IMR-90 (cell line): ENCODE measurements around the gene KRT1. TPM values are rescaled to one million over a fixed set of nuclear protein-coding genes. Genes with fewer than 3 reads are reported as not detected.

Source experiments
- ATAC-seq: fragments of 200-7000 bp; cut with Tn5 transposase; 2 replicates; pipeline ENCODE4 v1.9.1; 2020; ENCODE audit warnings: low read depth, mild to moderate bottlenecking, moderate library complexity
- BruUV-seq: library from RNA; stranded (reverse); fragments of 400-500 nt; replicated peaks from 2 replicates; lab custom pipeline; 2021; lab: Mats Ljungman, UMichigan
- CTCF ChIA-PET: fragments of 300-600 bp; formaldehyde crosslinking; extraction: SDS; loops from one replicate; lab custom pipeline; 2021; ENCODE audit warnings: antibody characterized with exemption; lab: Yijun Ruan, JAX
- POLR2A ChIA-PET: fragments of 300-600 bp; sonication (Branson Sonifier 250); formaldehyde crosslinking; loops from one replicate; lab custom pipeline; 2022; ENCODE audit warnings: antibody characterized with exemption; ENCODE audit not compliant: unreplicated experiment; lab: Charles Lee
- DNase-seq: peaks from one replicate; pipeline ENCODE4 v3.0.0; 2013
- H2AFZ ChIP-seq: replicated peaks from 2 replicates; pipeline ENCODE3; 2013; ENCODE audit warnings: low read length, mild to moderate bottlenecking; ENCODE audit not compliant: poor library complexity
- H2AK5ac ChIP-seq: 2 replicates; pipeline ENCODE4 v1.6.1; 2013; ENCODE audit warnings: low read depth, low read length, inconsistent platforms
- H2AK9ac ChIP-seq: replicated peaks from 2 replicates; pipeline ENCODE3; 2013; ENCODE audit warnings: mild to moderate bottlenecking, low read depth, low read length, moderate library complexity; ENCODE audit not compliant: poor library complexity
- H2BK120ac ChIP-seq: 2 replicates; pipeline ENCODE4 v1.6.1; 2013; ENCODE audit warnings: low read depth, low read length, inconsistent platforms
- H2BK15ac ChIP-seq: 3 replicates; pipeline ENCODE4 v1.6.1; 2013; ENCODE audit warnings: low read depth, low read length, inconsistent platforms
- H2BK20ac ChIP-seq: 2 replicates; pipeline ENCODE4 v1.6.1; 2013; ENCODE audit warnings: low read depth, mild to moderate bottlenecking, inconsistent platforms, low read length, moderate library complexity
- H2BK5ac ChIP-seq: 2 replicates; pipeline ENCODE4 v1.6.1; 2013; ENCODE audit warnings: mild to moderate bottlenecking, low read depth, low read length, inconsistent platforms; ENCODE audit not compliant: poor library complexity, severe bottlenecking
- H3K14ac ChIP-seq: replicated peaks from 2 replicates; pipeline ENCODE4 v1.6.1; 2013; ENCODE audit warnings: low read depth, low read length, inconsistent platforms
- H3K18ac ChIP-seq: 2 replicates; pipeline ENCODE4 v1.6.1; 2013; ENCODE audit warnings: low read depth, low read length, control low read depth
- H3K23ac ChIP-seq: 2 replicates; pipeline ENCODE4 v1.6.1; 2013; ENCODE audit warnings: low read depth, low read length, inconsistent platforms
- H3K27ac ChIP-seq: 2 replicates; pipeline ENCODE4 v1.5.1; 2013; ENCODE audit warnings: mild to moderate bottlenecking, control low read depth, low read length; ENCODE audit not compliant: insufficient read depth
- H3K27me3 ChIP-seq: 2 replicates; pipeline ENCODE4 v1.6.1; 2013; ENCODE audit warnings: low read length; ENCODE audit not compliant: control insufficient read depth, insufficient read depth
- H3K36me3 ChIP-seq: 2 replicates; pipeline ENCODE4 v1.6.1; 2013; ENCODE audit warnings: low read length, mixed read lengths; ENCODE audit not compliant: control insufficient read depth, insufficient read depth
- H3K4ac ChIP-seq: 2 replicates; pipeline ENCODE4 v1.6.1; 2013; ENCODE audit warnings: low read depth, low read length, inconsistent platforms
- H3K4me1 ChIP-seq: 2 replicates; pipeline ENCODE4 v1.6.1; 2013; ENCODE audit warnings: low read length, mixed read lengths; ENCODE audit not compliant: control insufficient read depth, insufficient read depth
- H3K4me2 ChIP-seq: 2 replicates; pipeline ENCODE4 v1.6.1; 2013; ENCODE audit warnings: low read depth, mild to moderate bottlenecking, control low read depth, low read length, moderate library complexity
- H3K4me3 ChIP-seq: 2 replicates; pipeline ENCODE4 v1.5.1; 2013; ENCODE audit warnings: low read depth, mild to moderate bottlenecking, control low read depth, low read length, moderate library complexity; ENCODE audit not compliant: insufficient read depth
- H3K56ac ChIP-seq: 2 replicates; pipeline ENCODE4 v1.6.1; 2013; ENCODE audit warnings: low read length, inconsistent platforms; ENCODE audit not compliant: insufficient read depth; ENCODE audit errors: extremely low read depth
- H3K79me1 ChIP-seq, 2 experiments: 2 replicates each; pipeline ENCODE4 v1.6.1; 2013; ENCODE audit warnings: low read length in 2 of 2, inconsistent platforms in 1 of 2, low read depth in 1 of 2
- H3K9ac ChIP-seq: 2 replicates; pipeline ENCODE4 v1.6.1; 2013; ENCODE audit warnings: low read depth, low read length, control low read depth
- H3K9me1 ChIP-seq: 2 replicates; pipeline ENCODE4 v1.6.1; 2013; ENCODE audit warnings: low read length, inconsistent platforms; ENCODE audit not compliant: insufficient read depth
- H3K9me3 ChIP-seq: 2 replicates; pipeline ENCODE4 v1.6.1; 2013; ENCODE audit warnings: low read length; ENCODE audit not compliant: control insufficient read depth, insufficient read depth
- H4K20me1 ChIP-seq: 2 replicates; pipeline ENCODE4 v1.6.1; 2013; ENCODE audit warnings: low read length, inconsistent platforms; ENCODE audit not compliant: insufficient read depth
- H4K5ac ChIP-seq: 2 replicates; pipeline ENCODE4 v1.6.1; 2013; ENCODE audit warnings: mild to moderate bottlenecking, low read depth, low read length, control low read depth
- H4K8ac ChIP-seq, 2 experiments: 2 replicates each; pipeline ENCODE4 v1.6.1; 2013; ENCODE audit warnings: low read depth in 2 of 2, low read length in 2 of 2, control low read depth in 1 of 2, inconsistent platforms in 1 of 2
- H4K91ac ChIP-seq: 2 replicates; pipeline ENCODE4 v1.6.1; 2013; ENCODE audit warnings: low read depth, low read length, inconsistent platforms; ENCODE audit not compliant: insufficient read depth
- BHLHE40 ChIP-seq: fragments of 150-350 bp; IDR thresholded peaks from 2 replicates; pipeline ENCODE4 v1.6.1; 2016; ENCODE audit warnings: mild to moderate bottlenecking, low read depth, low read length
- CEBPB ChIP-seq: IDR thresholded peaks from 2 replicates; pipeline ENCODE4 v1.6.1; 2012; ENCODE audit warnings: low read depth, low read length, improper control_type of control experiment
- CHD1 ChIP-seq: IDR thresholded peaks from 2 replicates; pipeline ENCODE4 v1.6.1; 2012; ENCODE audit warnings: low read depth, low read length, improper control_type of control experiment
- ELK1 ChIP-seq: fragments of 150-350 bp; IDR thresholded peaks from 2 replicates; pipeline ENCODE4 v1.6.1; 2016; ENCODE audit warnings: low read depth, mild to moderate bottlenecking, low read length, moderate library complexity, borderline replicate concordance
- MAFK ChIP-seq: IDR thresholded peaks from 2 replicates; pipeline ENCODE4 v1.6.1; 2012; ENCODE audit warnings: low read depth, low read length, improper control_type of control experiment
- MAZ ChIP-seq: IDR thresholded peaks from 2 replicates; pipeline ENCODE4 v1.6.1; 2012; ENCODE audit warnings: low read depth, mild to moderate bottlenecking, low read length, improper control_type of control experiment, moderate library complexity, borderline replicate concordance
- MXI1 ChIP-seq: IDR thresholded peaks from 2 replicates; pipeline ENCODE4 v1.6.1; 2012; ENCODE audit warnings: low read depth, mild to moderate bottlenecking, low read length, moderate library complexity, borderline replicate concordance
- NFE2L2 ChIP-seq: fragments of 150-350 bp; IDR thresholded peaks from 2 replicates; pipeline ENCODE4 v1.6.1; 2016; ENCODE audit warnings: low read depth, mild to moderate bottlenecking, low read length
- RAD21 ChIP-seq: IDR thresholded peaks from 2 replicates; pipeline ENCODE4 v1.6.1; 2012; ENCODE audit warnings: low read length, improper control_type of control experiment
- RCOR1 ChIP-seq: IDR thresholded peaks from 2 replicates; pipeline ENCODE4 v1.6.1; 2012; ENCODE audit warnings: mild to moderate bottlenecking, low read length, improper control_type of control experiment; ENCODE audit not compliant: insufficient replicate concordance
- RFX5 ChIP-seq: IDR thresholded peaks from 2 replicates; pipeline ENCODE4 v1.8.0; 2012; ENCODE audit warnings: low read depth, mild to moderate bottlenecking, low read length, moderate library complexity
- SMC3 ChIP-seq: fragments of 150-350 bp; IDR thresholded peaks from 2 replicates; pipeline ENCODE4 v1.6.1; 2016; ENCODE audit warnings: low read depth, mild to moderate bottlenecking, antibody characterized with exemption, low read length, moderate library complexity
- USF2 ChIP-seq: fragments of 150-350 bp; IDR thresholded peaks from 2 replicates; pipeline ENCODE4 v1.6.1; 2017; ENCODE audit warnings: mild to moderate bottlenecking, antibody characterized with exemption, low read length, low read depth
- WGBS, 2 experiments: methylation state at CpG; one replicate each; pipeline versions ENCODE4 v1.1.5 to v1.1.7; 2013; ENCODE audit warnings: missing lambda C conversion rate in 2 of 2; ENCODE audit not compliant: insufficient read length in 1 of 2; ENCODE audit errors: extremely low coverage in 2 of 2; 5-methylcytosine and 5-hydroxymethylcytosine counted together
- dilution Hi-C: fragments of 300-500 bp; cut with HindIII; formaldehyde crosslinking; loops from one replicate; pipeline ENCODE4 v1.14.3; 2018; ENCODE audit warnings: low sequenced_read_pairs; ENCODE audit not compliant: unreplicated experiment
- in situ Hi-C: fragments of 300-500 bp; cut with MboI; formaldehyde crosslinking; loops from 3 replicates; pipeline ENCODE4 v1.14.3; 2019; ENCODE audit warnings: low sequenced_read_pairs, inconsistent platforms, mixed read lengths
- intact Hi-C: fragments of 100-400 bp; cut with micrococcal nuclease; formaldehyde crosslinking; loops from 2 replicates; pipeline ENCODE4 v1.10.0; 2022
- polyA plus RNA-seq, 3 experiments: library from polyadenylated mRNA; depleted of rRNA; stranded (reverse); fragments of >200 nt; gene quantifications; 2 replicates each; pipeline ENCODE4 v1.2.3, GENCODE V29; 2012; ENCODE audit warnings: low replicate concordance in 1 of 3
- total RNA-seq: library from RNA; depleted of rRNA; stranded (reverse); fragments of >200 nt; gene quantifications from 2 replicates; pipeline ENCODE4 v1.2.3, GENCODE V29; 2012
- TF ChIP-seq, protein P1 (sequence below): conservative IDR thresholded peaks from 2 replicates; pipeline ENCODE4 v1.5.1; 2012; ENCODE audit warnings: mild to moderate bottlenecking, low read depth, low read length, improper control_type of control experiment

Gene KRT1
- total and polyA plus RNA-seq, 2 of the 4 experiments (the other 2 are of a cell fraction): not detected

GRCh38 chr12:52726451-52726850, 46.2 kb upstream of the KRT1 start:
- Histone ChIP-seq H2BK5ac (no peak overlapping the region), H3K9me3 (no peaks in the 10 kb centered on the region), H4K91ac (no peak overlapping the region), H3K23ac (no peak overlapping the region), H3K18ac (no peak overlapping the region), H3K4me2 (no peak overlapping the region), H3K9me1 (no peaks in the 10 kb centered on the region), H3K27ac (no peak overlapping the region), H2BK120ac (no peak overlapping the region), H3K27me3 (peaks cover 6% of the 10 kb centered on the region), H2BK20ac (no peak overlapping the region), H3K79me1 (no peaks in the 10 kb centered on the region), H2AK9ac (no peak overlapping the region), H3K9ac (no peak overlapping the region), H3K14ac (no peak overlapping the region), H4K8ac (no peak overlapping the region), H2AFZ (no peak overlapping the region), H3K4me3 (no peak overlapping the region), H4K20me1 (no peaks in the 10 kb centered on the region), H3K36me3 (no peaks in the 10 kb centered on the region), H2AK5ac (no peak overlapping the region), H3K4me1 (no peaks in the 10 kb centered on the region), H3K56ac (no peak overlapping the region), H4K5ac (no peak overlapping the region), H3K4ac (no peak overlapping the region), H2BK15ac (no peak overlapping the region)
- ChIA-PET POLR2A (no interaction called here), CTCF (no interaction called here)
- no TSS peak for BruUV-seq
- ATAC-seq: no peak
- WGBS, 2 experiments: no CpG with 5 or more reads among the region's 2 CpGs
- in situ Hi-C loops: no loop called here
- dilution Hi-C loops: no loop called here
- TF ChIP-seq USF2 (no peak), RCOR1 (no peak), BHLHE40 (no peak), RAD21 (no peak), CHD1 (no peak), RFX5 (no peak), NFE2L2 (no peak), ELK1 (no peak), MXI1 (no peak), MAZ (no peak), SMC3 (no peak), MAFK (no peak), CEBPB (no peak)
- TF ChIP-seq, protein P1, sequence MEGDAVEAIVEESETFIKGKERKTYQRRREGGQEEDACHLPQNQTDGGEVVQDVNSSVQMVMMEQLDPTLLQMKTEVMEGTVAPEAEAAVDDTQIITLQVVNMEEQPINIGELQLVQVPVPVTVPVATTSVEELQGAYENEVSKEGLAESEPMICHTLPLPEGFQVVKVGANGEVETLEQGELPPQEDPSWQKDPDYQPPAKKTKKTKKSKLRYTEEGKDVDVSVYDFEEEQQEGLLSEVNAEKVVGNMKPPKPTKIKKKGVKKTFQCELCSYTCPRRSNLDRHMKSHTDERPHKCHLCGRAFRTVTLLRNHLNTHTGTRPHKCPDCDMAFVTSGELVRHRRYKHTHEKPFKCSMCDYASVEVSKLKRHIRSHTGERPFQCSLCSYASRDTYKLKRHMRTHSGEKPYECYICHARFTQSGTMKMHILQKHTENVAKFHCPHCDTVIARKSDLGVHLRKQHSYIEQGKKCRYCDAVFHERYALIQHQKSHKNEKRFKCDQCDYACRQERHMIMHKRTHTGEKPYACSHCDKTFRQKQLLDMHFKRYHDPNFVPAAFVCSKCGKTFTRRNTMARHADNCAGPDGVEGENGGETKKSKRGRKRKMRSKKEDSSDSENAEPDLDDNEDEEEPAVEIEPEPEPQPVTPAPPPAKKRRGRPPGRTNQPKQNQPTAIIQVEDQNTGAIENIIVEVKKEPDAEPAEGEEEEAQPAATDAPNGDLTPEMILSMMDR: no peak
- intact Hi-C loops: loop anchor here (10.0 kb wide), 1 partner anchor 138 kb away; no protein-coding TSS in a partner anchor
- no peak for DNase-seq
